HG03432 (cell line): Measurements from ENCODE around the gene MGLL.
"Not testable (repeated sequence)": the region's sequence is repeated elsewhere in the genome, so short reads cannot be mapped to it uniquely, and the experiment has no call there.

Experiments used
- ATAC-seq: cut with Tn5 transposase; IDR thresholded peaks from one replicate; pipeline ENCODE4 v1.9.1; 2021; ENCODE audit warnings: mild to moderate bottlenecking, moderate library complexity; ENCODE audit not compliant: unreplicated experiment

Gene MGLL

DNA sequence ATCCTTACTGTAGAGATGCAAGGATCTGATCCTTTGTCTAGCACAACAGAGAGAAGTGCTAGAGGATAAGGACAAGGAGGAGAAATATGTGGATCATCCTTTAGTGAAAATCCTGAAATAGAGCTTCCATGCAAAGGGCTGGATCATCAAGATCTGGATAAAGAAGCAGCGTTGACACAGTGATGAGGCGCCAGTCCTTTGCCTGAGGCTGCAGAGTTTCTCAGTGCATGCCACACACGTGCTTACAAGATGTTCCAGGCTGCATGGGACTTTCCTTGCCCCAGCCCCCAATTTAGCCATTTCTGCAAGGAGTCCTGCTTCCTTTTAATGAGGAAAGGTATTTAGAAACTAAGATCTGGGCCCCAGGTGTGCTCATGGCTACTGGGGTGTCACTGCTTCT, 156.7 kb downstream of the MGLL start:
- no peak for ATAC-seq

DNA sequence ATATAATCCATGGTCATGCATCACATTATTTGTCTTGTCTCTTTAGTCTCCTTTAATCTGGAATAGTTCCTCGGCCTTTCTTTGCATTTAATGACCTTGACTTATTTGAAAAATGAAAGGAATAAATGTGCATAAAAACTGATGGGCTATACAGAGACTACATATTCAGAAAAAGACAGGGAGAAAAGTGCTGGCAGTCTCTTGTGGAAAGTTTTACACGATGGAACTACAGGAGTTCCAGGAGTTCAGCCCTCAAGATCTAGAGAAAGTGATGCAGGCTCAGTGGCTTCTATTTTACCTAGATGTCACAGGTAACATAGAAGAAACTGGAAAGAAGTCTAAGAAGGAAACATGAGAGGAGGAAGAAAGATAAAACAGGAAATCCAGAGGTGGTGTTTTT, 157.2 kb downstream of the MGLL start:
- ATAC-seq, result no peak

- ATAC-seq, result no peak
Observed at GRCh38 chr3:127663151-127663550, 159.2 kb downstream of the MGLL start.

DNA sequence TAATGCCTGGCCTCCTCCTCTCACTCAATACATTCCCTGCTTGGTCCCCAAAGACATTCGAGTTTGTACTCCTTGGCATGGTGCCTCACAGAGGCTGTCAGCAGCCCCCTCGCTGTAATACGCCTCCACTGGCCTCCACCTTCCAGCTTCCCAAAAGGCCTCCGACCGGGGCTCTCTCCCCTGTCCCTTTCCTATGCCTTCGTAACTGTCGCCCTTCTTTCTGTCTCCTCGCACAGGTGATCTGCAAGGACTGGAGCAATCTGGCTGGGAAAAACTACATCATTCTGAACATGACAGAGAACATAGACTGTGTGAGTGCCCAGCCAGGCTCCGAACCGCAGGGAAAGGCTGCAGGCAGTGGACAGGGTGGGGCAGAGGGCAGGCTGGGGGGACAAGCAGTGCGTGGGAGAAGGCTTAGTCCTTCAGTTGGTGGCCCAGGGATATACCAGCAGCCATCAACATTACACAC, 160.3 kb downstream of the MGLL start:
- ATAC-seq, result no peak

DNA sequence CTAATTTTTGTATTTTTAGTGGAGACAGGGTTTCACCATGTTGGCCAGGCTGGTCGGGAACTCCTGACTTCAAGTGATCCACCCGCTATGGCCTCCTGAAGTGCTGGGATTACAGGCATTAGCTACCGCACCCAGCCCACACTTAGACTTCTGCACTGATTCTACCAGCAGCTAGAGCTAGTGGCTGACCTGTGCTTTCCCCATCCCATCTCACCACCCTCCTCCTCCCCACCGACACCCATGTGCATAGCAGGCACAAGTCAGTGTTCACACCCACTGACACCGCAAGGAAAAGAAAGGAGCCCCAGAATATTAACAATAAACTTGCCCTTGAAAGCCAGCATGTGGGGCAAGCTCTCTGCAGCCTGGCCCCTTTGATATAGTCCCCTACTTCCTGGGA, 160.7 kb downstream of the MGLL start:
- no peak for ATAC-seq

GRCh38 chr3:127660621-127661251, 161.6 kb downstream of the MGLL start:
- no peak for ATAC-seq

DNA sequence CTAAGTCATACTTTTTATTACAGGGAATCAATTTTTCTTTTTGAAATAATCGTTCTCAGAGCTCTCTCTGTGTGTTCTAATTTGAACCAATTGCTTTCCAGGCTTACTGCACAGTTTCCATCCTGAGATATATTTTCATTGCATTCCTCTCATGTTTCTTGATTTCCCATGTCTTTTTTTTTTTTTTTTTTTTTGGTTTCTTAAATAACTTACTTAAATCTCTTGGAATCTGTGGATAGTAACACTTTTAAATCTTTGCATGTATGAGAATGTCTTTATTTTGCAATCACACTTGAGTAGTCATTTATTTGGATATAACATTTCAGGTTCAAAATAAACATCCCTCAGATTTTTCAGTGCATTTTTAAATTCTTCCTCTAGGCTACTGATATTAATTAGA, 164.1 kb downstream of the MGLL start:
- no peak for ATAC-seq

GRCh38 chr3:127656906-127657305, 165.4 kb downstream of the MGLL start:
- ATAC-seq, result no peak

GRCh38 chr3:127655641-127656040, 166.7 kb downstream of the MGLL start:
- ATAC-seq, result no peak

GRCh38 chr3:127654993-127655392, 167.3 kb downstream of the MGLL start:
- not testable (repeated sequence) for ATAC-seq

- no peak for ATAC-seq
Observed at GRCh38 chr3:127654374-127654773, 167.9 kb downstream of the MGLL start.

DNA sequence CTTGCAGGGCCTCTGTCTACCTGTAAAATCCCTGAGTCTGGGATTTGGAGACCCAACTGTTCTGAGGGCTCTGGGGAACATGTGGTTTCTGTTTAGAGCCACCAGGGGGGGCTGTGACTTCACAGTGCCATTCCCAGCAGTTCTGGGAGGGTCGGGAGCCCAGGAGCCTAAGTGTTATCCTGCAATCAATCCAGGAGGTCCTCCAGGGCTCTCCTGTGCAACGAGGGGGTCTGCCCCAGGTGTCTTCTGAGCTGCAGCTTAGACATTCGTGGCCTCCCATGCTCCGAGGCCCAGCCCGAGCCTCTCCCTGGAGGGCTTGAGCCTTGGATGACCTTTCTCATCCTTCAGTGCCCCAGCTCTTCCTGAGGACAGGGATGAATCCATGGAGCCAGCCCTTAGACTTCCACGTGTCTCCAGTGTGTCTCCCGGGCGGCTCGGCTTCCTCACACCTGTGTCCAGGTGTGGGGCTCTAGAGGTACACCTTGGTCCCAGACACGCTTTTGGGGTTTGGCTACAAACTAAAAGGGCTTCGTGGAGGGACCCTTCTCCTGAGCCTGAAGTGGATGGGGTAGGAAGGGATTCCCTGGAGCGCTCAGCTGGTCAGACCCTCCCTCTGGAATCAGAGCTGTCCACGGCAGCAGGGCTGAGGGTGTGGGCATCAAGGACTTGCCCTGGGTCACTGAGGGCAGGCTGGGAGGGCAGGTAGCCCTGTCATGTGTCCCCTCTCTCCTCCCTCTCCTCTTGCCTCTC, 169.9 kb downstream of the MGLL start:
- no peak for ATAC-seq

- no peak for ATAC-seq
Observed at GRCh38 chr3:127651516-127652172, 170.7 kb downstream of the MGLL start.

- no peak for ATAC-seq
Observed at GRCh38 chr3:127650236-127650635, 172.1 kb downstream of the MGLL start.

GRCh38 chr3:127647845-127648204, 174.5 kb downstream of the MGLL start:
- no peak for ATAC-seq

DNA sequence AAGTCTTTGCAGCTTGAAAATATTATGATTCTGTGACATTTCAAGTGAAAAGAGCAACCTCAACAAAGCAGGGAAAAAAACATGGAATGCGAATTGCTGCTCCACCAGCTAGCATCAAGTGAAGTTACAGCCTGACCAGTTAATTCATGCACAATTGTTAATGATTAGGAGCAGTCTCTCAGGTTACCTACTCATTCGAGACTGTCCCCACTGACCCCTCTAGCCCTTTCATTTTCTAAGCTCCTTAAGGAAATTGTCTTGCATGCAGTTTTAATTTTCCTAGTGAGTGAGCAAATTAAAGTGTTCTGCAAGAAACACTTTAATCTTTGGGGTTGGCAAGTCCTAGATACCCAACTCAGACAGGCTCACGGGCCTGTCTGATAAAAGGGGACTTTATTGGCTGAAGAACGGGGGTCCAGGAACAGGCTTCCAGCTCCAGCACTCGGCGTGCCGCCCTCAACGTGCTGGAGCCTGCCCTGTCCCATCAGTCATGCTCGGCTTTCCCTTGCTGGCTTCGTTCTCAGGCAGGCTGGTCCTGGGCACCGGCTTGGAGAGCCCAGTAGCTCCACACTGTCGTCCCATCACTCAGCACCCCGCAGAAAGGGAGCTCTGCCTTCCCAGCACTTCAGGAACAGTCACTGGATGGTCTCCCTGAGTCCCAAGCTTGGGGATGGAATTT, 175.0 kb downstream of the MGLL start:
- no peak for ATAC-seq

DNA sequence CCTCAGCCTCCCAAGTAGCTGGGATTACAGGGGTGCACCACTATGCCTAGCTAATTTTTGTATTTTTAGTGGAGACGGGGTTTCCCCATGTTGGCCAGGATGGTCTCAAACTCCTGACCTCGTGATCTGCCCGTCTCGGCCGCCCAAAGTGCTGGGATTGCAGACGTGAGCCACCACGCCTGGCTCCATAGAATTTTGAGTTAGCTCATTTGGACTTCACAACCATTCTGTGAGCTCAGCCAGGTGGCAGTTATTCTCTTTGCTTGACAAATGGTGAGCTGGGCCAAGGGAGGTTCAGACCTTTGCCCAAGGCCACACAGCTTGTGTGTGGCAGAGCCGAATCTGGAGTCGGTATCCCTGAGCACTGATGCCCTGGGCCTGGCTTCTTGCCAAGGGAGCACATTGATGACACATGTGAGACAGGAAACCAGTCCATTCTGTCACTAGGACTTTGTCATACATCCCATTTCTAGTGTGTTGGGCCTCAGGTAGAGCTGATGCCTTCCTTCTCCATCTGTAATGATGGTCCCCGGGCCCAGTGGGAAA, 175.7 kb downstream of the MGLL start:
- ATAC-seq, result no peak

DNA sequence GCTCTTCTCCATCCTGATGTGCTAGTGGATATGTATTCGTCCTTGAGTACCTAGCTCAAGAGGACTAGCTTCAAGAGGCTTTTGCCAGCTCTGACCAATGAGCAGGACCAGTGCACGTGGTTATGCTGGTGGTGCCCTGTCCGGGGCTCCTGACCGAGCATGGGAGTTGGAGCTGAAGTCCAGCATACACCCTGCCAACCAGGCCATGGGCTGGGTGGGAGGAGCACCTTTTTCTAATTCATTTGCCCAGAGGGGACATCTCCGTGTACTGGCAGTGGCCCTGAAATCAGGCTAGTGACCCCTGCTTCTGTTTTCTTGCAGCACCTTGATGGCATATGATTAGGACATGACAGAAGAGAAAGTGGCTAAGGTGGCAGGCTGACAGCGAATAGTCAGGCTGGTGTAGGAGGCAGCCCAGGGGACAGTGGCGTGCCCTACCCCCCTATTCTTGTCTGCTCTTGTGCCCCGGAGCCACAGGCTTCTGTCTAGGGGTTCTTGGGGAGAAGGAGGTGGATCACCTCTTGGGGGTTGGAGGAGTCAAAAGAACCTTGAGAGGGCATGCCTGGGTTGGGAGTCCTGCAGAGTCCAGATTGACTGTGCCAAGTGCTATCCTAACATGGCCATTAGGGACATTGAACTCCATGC, 176.8 kb downstream of the MGLL start:
- no peak for ATAC-seq

DNA sequence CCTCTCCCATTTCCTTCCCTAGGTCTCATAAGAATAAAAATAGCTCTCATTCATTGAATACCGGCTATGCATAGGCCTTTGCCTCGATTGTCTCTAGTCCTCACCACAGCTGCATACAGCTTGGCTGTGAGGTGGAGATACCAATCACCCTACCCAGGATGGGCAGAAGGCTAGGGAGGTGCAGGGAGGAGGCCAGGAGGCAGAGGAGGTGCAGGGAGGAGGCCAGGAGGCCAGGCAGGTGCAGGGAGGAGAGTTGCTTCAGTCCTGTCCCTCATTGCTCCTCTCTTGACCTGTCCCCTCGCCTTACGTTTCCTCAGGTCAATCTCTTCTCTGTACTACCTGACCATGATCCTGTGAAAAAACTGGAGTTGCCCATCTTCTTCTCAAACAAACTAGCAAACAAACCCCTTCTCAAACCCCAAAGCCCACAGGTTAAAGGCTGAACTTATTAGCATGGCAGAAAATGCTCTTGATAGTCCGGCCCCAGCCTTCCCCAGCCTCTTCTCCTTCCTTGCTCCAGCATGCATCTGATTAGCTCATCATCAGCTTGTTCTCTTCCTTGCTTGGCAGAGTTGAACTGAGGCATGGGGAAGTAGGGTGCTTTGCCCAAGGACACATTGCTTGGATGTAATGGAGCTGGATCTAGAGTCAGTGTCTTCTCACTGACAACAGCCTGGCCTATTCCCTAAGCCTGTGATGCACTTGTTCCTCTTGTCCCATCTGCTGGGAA, 177.5 kb downstream of the MGLL start:
- ATAC-seq, result no peak

DNA sequence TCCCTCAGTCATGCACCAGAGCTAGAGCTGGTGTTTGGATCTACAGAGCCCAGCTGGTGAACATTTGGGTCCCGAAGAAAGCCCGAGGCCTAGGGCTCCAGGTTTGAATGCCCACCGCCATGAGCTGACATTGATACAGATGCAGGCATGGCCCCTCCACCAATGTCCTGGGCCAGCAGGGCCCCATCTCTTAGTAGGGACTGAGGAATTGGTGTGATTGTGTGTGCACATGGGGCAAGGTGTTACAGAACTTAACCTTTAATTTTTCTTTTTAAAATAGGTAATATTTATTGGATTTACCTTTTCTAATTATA, 182.3 kb downstream of the MGLL start:
- ATAC-seq, result no peak
